ENCODE data around the gene EFNB1.

DNA sequence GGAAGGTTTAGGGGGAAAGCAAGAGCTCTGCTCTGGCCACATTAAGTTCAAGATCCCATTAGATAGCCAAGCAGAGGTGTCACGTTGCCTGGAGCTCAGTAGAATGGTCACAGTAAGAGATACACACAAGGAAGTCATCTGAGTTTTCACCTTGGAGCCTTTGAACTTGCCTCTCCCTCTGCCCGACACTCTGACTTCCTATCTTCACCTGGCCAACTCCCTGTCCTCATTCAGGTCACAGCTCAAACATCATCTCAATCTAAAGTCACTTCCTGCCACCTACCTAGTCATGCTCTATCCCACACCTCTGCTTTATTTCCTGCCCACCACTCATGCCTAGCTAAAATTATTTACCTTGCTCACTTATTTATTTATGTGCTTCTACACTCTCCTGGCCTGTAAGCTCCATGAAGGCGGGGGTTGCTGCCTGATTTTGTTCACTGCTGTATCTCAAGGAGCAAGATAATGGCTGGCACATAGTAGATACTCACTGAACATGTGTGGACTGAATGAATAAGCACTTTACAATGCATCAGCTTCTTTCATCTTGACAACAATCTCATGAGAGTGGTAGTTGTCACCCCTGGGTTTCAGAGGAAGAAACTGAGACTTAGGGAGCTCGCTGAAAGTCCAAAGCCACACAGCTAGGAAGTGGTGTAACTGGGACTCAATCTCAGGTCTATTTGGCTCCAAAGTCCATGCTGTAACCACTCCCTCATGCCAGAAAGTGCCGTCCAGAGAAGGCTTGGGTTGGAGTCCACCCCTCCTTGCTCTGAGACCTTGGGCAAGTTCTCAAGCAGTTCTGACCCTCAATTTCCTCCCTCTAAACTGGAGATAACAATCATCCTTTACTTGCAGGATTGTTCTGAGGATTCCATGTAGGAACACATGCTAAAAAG, 40.3 kb downstream of the EFNB1 start:
- TF ChIP-seq POLR2A (IDR thresholded peaks at IDR 0.05; ENCODE audit: low read depth, low read length) (no peak), POLR2AphosphoS5 (IDR thresholded peaks at IDR 0.05; ENCODE audit: low read depth, low read length) (no peak)
